ENCODE results near the gene CCRL2.
"Not testable (repeated sequence)": the region's sequence is repeated elsewhere in the genome, so short reads cannot be mapped to it uniquely, and the experiment has no call there.

CCRL2 gene

GRCh38 chr3:46427916-46428833 is 21.1 kb downstream of the CCRL2 start:
- Histone ChIP-seq H3K27me3 (ENCODE audit: control insufficient read depth in 1 of 2, insufficient read depth in 2 of 2, low read length in 2 of 2) (no peaks in the 10 kb centered on the region), H3K36me3 (ENCODE audit: control insufficient read depth in 1 of 2, insufficient read depth in 2 of 2, low read length in 2 of 2) (no peaks in the 10 kb centered on the region), H3K9me3 (ENCODE audit: control insufficient read depth in 1 of 2, low read length in 2 of 2) (no peaks in the 10 kb centered on the region), H3K27ac (ENCODE audit: low read depth, low read length) (no peak overlapping the region), H3K4me1 (ENCODE audit: control insufficient read depth in 1 of 2, insufficient read depth in 2 of 2, low read length in 2 of 2) (peaks cover 4% of the 10 kb centered on the region in 2 donors), H3K4me3 (ENCODE audit: low read depth in 1 of 2, low read length in 2 of 2) (no peak overlapping the region), H3K9ac (ENCODE audit: low read depth in 1 of 2, low read length in 2 of 2) (no peak overlapping the region)

GRCh38 chr3:46429250-46429649 is 22.2 kb downstream of the CCRL2 start:
- Histone ChIP-seq H3K27me3 (ENCODE audit: control insufficient read depth in 1 of 2, insufficient read depth in 2 of 2, low read length in 2 of 2) (no peaks in the 10 kb centered on the region), H3K36me3 (ENCODE audit: control insufficient read depth in 1 of 2, insufficient read depth in 2 of 2, low read length in 2 of 2) (no peaks in the 10 kb centered on the region), H3K9me3 (ENCODE audit: control insufficient read depth in 1 of 2, low read length in 2 of 2) (no peaks in the 10 kb centered on the region), H3K4me3 (ENCODE audit: low read depth in 1 of 2, low read length in 2 of 2) (no peak overlapping the region), H3K4me1 (ENCODE audit: control insufficient read depth in 1 of 2, insufficient read depth in 2 of 2, low read length in 2 of 2) (peaks cover 4% of the 10 kb centered on the region in 2 donors), H3K27ac (ENCODE audit: low read depth, low read length) (no peak overlapping the region), H3K9ac (ENCODE audit: low read depth in 1 of 2, low read length in 2 of 2) (no peak overlapping the region)

GRCh38 chr3:46429671-46430070 is 22.6 kb downstream of the CCRL2 start:
- no peaks in the 10 kb centered on the region for H3K9me3 ChIP-seq (ENCODE audit: control insufficient read depth in 1 of 2, low read length in 2 of 2)
- no peak overlapping the region for H3K9ac ChIP-seq (ENCODE audit: low read depth in 1 of 2, low read length in 2 of 2)
- no peaks in the 10 kb centered on the region for H3K36me3 ChIP-seq (ENCODE audit: control insufficient read depth in 1 of 2, insufficient read depth in 2 of 2, low read length in 2 of 2)
- no peak overlapping the region for H3K27ac ChIP-seq (ENCODE audit: low read depth, low read length)
- no peaks in the 10 kb centered on the region for H3K27me3 ChIP-seq (ENCODE audit: control insufficient read depth in 1 of 2, insufficient read depth in 2 of 2, low read length in 2 of 2)
- peaks cover 4% of the 10 kb centered on the region in 2 donors for H3K4me1 ChIP-seq (ENCODE audit: control insufficient read depth in 1 of 2, insufficient read depth in 2 of 2, low read length in 2 of 2)
- H3K4me3 ChIP-seq (ENCODE audit: low read depth in 1 of 2, low read length in 2 of 2), result no peak overlapping the region

GRCh38 chr3:46430879-46431278 is 23.8 kb downstream of the CCRL2 start:
- not testable (repeated sequence) for H3K9me3 ChIP-seq (ENCODE audit: control insufficient read depth in 1 of 2, low read length in 2 of 2); H3K4me3 ChIP-seq (ENCODE audit: low read depth in 1 of 2, low read length in 2 of 2); H3K27ac ChIP-seq (ENCODE audit: low read depth, low read length); H3K36me3 ChIP-seq (ENCODE audit: control insufficient read depth in 1 of 2, insufficient read depth in 2 of 2, low read length in 2 of 2); H3K27me3 ChIP-seq (ENCODE audit: control insufficient read depth in 1 of 2, insufficient read depth in 2 of 2, low read length in 2 of 2); H3K9ac ChIP-seq (ENCODE audit: low read depth in 1 of 2, low read length in 2 of 2); H3K4me1 ChIP-seq (ENCODE audit: control insufficient read depth in 1 of 2, insufficient read depth in 2 of 2, low read length in 2 of 2)

DNA sequence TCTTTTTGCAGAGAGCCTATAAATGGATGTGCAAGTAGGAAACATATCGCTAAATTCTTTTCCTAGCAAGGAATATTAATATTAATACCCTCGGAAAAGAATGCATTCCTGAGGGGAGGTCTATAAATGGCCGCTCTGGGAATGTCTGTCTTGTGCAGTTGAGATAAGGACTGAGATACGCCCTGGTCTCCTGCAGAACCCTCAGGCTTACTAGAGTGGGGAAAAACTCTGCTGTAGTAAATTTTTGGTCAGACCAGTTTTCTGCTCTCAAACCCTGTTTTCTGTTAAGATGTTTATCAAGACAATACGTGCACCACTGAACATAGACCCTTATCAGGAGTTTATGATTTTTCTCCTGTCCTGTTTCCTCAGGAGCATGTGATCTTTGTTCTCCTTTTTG is 24.8 kb downstream of the CCRL2 start:
- H3K27me3 ChIP-seq (ENCODE audit: control insufficient read depth in 1 of 2, insufficient read depth in 2 of 2, low read length in 2 of 2); H3K9me3 ChIP-seq (ENCODE audit: control insufficient read depth in 1 of 2, low read length in 2 of 2); H3K27ac ChIP-seq (ENCODE audit: low read depth, low read length); H3K4me1 ChIP-seq (ENCODE audit: control insufficient read depth in 1 of 2, insufficient read depth in 2 of 2, low read length in 2 of 2); H3K9ac ChIP-seq (ENCODE audit: low read depth in 1 of 2, low read length in 2 of 2); H3K4me3 ChIP-seq (ENCODE audit: low read depth in 1 of 2, low read length in 2 of 2); H3K36me3 ChIP-seq (ENCODE audit: control insufficient read depth in 1 of 2, insufficient read depth in 2 of 2, low read length in 2 of 2): not testable (repeated sequence)

- H3K36me3 ChIP-seq (ENCODE audit: control insufficient read depth in 1 of 2, insufficient read depth in 2 of 2, low read length in 2 of 2); H3K9me3 ChIP-seq (ENCODE audit: control insufficient read depth in 1 of 2, low read length in 2 of 2); H3K9ac ChIP-seq (ENCODE audit: low read depth in 1 of 2, low read length in 2 of 2); H3K4me1 ChIP-seq (ENCODE audit: control insufficient read depth in 1 of 2, insufficient read depth in 2 of 2, low read length in 2 of 2); H3K27ac ChIP-seq (ENCODE audit: low read depth, low read length); H3K4me3 ChIP-seq (ENCODE audit: low read depth in 1 of 2, low read length in 2 of 2); H3K27me3 ChIP-seq (ENCODE audit: control insufficient read depth in 1 of 2, insufficient read depth in 2 of 2, low read length in 2 of 2): not testable (repeated sequence)
Measured at GRCh38 chr3:46433118-46433517, 26.1 kb downstream of the CCRL2 start.

DNA sequence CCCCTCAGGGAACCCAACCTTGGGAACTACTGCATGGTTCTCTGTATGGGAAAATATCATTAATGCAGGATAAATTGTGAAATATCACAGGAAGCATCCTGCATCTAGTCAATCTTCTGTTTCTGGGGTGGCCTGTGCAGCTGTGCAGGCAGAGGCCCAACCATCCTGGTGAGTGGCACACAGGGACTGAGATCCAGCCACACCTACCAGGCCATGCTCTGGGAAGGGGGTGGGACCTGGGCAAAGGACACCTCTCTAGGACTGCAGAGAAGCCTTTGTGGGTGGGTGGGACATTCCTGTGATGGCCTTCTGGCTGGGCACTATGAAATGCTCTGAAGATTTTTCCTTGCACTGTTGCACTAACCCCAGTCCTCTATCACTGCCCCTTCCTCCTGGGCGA is 26.8 kb downstream of the CCRL2 start:
- Histone ChIP-seq H3K4me3 (ENCODE audit: low read depth in 1 of 2, low read length in 2 of 2) (no peak overlapping the region), H3K36me3 (ENCODE audit: control insufficient read depth in 1 of 2, insufficient read depth in 2 of 2, low read length in 2 of 2) (no peaks in the 10 kb centered on the region), H3K27me3 (ENCODE audit: control insufficient read depth in 1 of 2, insufficient read depth in 2 of 2, low read length in 2 of 2) (no peaks in the 10 kb centered on the region), H3K4me1 (ENCODE audit: control insufficient read depth in 1 of 2, insufficient read depth in 2 of 2, low read length in 2 of 2) (peaks cover 0 to under 1% of the 10 kb centered on the region in 2 donors), H3K9me3 (ENCODE audit: control insufficient read depth in 1 of 2, low read length in 2 of 2) (no peaks in the 10 kb centered on the region), H3K27ac (ENCODE audit: low read depth, low read length) (no peak overlapping the region), H3K9ac (ENCODE audit: low read depth in 1 of 2, low read length in 2 of 2) (no peak overlapping the region)

- no peaks in the 10 kb centered on the region for H3K9me3 ChIP-seq (ENCODE audit: control insufficient read depth in 1 of 2, low read length in 2 of 2)
- no peaks in the 10 kb centered on the region for H3K36me3 ChIP-seq (ENCODE audit: control insufficient read depth in 1 of 2, insufficient read depth in 2 of 2, low read length in 2 of 2)
- no peaks in the 10 kb centered on the region for H3K4me1 ChIP-seq (ENCODE audit: control insufficient read depth in 1 of 2, insufficient read depth in 2 of 2, low read length in 2 of 2)
- H3K27ac ChIP-seq (ENCODE audit: low read depth, low read length), result no peak overlapping the region
- H3K4me3 ChIP-seq (ENCODE audit: low read depth in 1 of 2, low read length in 2 of 2), result no peak overlapping the region
- no peak overlapping the region for H3K9ac ChIP-seq (ENCODE audit: low read depth in 1 of 2, low read length in 2 of 2)
- H3K27me3 ChIP-seq (ENCODE audit: control insufficient read depth in 1 of 2, insufficient read depth in 2 of 2, low read length in 2 of 2), result no peaks in the 10 kb centered on the region
Measured at GRCh38 chr3:46435081-46435726, 28.1 kb downstream of the CCRL2 start.

DNA sequence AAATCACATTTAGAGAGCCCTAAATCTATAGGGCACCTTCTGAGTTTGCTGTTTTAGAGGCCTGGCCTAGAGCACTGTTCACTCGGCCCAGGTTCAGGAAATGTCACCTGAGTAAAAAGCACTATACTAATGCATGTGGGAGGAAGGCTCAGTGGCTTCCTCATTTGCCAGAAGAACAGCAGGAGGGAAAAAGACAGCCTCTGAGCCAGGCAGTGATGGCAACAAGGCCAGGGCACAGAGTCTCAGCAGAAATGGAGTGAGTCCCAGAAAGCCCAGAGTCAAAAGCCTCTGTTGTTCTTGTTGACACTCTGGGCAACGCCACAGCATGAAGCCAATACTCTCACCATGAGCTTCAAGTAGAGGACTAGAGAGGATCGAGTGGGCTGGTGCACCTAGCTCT is 31.8 kb downstream of the CCRL2 start:
- no peaks in the 10 kb centered on the region for H3K36me3 ChIP-seq (ENCODE audit: control insufficient read depth in 1 of 2, insufficient read depth in 2 of 2, low read length in 2 of 2)
- no peaks in the 10 kb centered on the region for H3K27me3 ChIP-seq (ENCODE audit: control insufficient read depth in 1 of 2, insufficient read depth in 2 of 2, low read length in 2 of 2)
- H3K27ac ChIP-seq (ENCODE audit: low read depth, low read length), result no peak overlapping the region
- peaks cover 4 to 7% of the 10 kb centered on the region in 2 donors for H3K4me1 ChIP-seq (ENCODE audit: control insufficient read depth in 1 of 2, insufficient read depth in 2 of 2, low read length in 2 of 2)
- H3K9me3 ChIP-seq (ENCODE audit: control insufficient read depth in 1 of 2, low read length in 2 of 2), result no peaks in the 10 kb centered on the region
- no peak overlapping the region for H3K4me3 ChIP-seq (ENCODE audit: low read depth in 1 of 2, low read length in 2 of 2)
- H3K9ac ChIP-seq (ENCODE audit: low read depth in 1 of 2, low read length in 2 of 2), result no peak overlapping the region

GRCh38 chr3:46440531-46441294 is 33.7 kb downstream of the CCRL2 start:
- H3K4me1 ChIP-seq (ENCODE audit: control insufficient read depth in 1 of 2, insufficient read depth in 2 of 2, low read length in 2 of 2), result peaks cover 4 to 7% of the 10 kb centered on the region in 2 donors
- H3K27ac ChIP-seq (ENCODE audit: low read depth, low read length), result no peak overlapping the region
- H3K4me3 ChIP-seq (ENCODE audit: low read depth in 1 of 2, low read length in 2 of 2), result no peak overlapping the region
- no peaks in the 10 kb centered on the region for H3K36me3 ChIP-seq (ENCODE audit: control insufficient read depth in 1 of 2, insufficient read depth in 2 of 2, low read length in 2 of 2)
- no peaks in the 10 kb centered on the region for H3K27me3 ChIP-seq (ENCODE audit: control insufficient read depth in 1 of 2, insufficient read depth in 2 of 2, low read length in 2 of 2)
- H3K9me3 ChIP-seq (ENCODE audit: control insufficient read depth in 1 of 2, low read length in 2 of 2), result no peaks in the 10 kb centered on the region
- no peak overlapping the region for H3K9ac ChIP-seq (ENCODE audit: low read depth in 1 of 2, low read length in 2 of 2)
